MG63 (cell line): Measurements from ENCODE around the gene AP3D1. TPM values are rescaled to one million over a fixed set of nuclear protein-coding genes. Genes with fewer than 3 reads are reported as not detected.

Source experiments
- DNase-seq: peaks from one replicate; pipeline ENCODE4 v3.0.0-alpha.2; 2020
- H3K27me3 ChIP-seq: fragments of 250-450 bp; sonication (Bioruptor Pico); 2 replicates; pipeline ENCODE4 v1.5.1; 2020; ENCODE audit warnings: mild to moderate bottlenecking, moderate library complexity
- H3K36me3 ChIP-seq: fragments of 250-450 bp; sonication (Bioruptor Pico); 2 replicates; pipeline ENCODE4 v1.5.1; 2020; ENCODE audit warnings: mild to moderate bottlenecking, moderate library complexity
- H3K4me3 ChIP-seq: fragments of 250-450 bp; sonication (Bioruptor Pico); 2 replicates; pipeline ENCODE4 v1.5.1; 2020; ENCODE audit warnings: mild to moderate bottlenecking, moderate library complexity
- H3K9me3 ChIP-seq: fragments of 250-450 bp; sonication (Bioruptor Pico); 2 replicates; pipeline ENCODE4 v1.5.1; 2020; ENCODE audit warnings: mild to moderate bottlenecking, moderate library complexity
- total RNA-seq: library from RNA; depleted of rRNA; stranded (reverse); fragments of >200 nt; shearing (Covaris generic); gene quantifications from 2 replicates; pipeline ENCODE4 v1.2.3, GENCODE V29; 2014; ENCODE audit warnings: low replicate concordance

AP3D1 gene
- total RNA-seq, 1 experiment from 2014 or later, result 91.8 TPM

- Histone ChIP-seq H3K9me3 (no peaks in the 10 kb centered on the region), H3K36me3 (peaks cover 2% of the 10 kb centered on the region; the same call in 1 of the 2 replicates), H3K27me3 (no peaks in the 10 kb centered on the region), H3K4me3 (no peak overlapping the region)
- no peak for DNase-seq
These were observed 27.5 kb downstream of the AP3D1 start for GRCh38 chr19:2123682-2124387.

GRCh38 chr19:2122982-2123381, 28.4 kb downstream of the AP3D1 start:
- Histone ChIP-seq H3K27me3 (no peaks in the 10 kb centered on the region), H3K36me3 (peaks cover 2% of the 10 kb centered on the region; the same call in 1 of the 2 replicates), H3K9me3 (no peaks in the 10 kb centered on the region), H3K4me3 (no peak overlapping the region)
- no peak for DNase-seq

- no peak overlapping the region for H3K4me3 ChIP-seq
- H3K27me3 ChIP-seq, result no peaks in the 10 kb centered on the region
- no peaks in the 10 kb centered on the region for H3K9me3 ChIP-seq
- H3K36me3 ChIP-seq, result peaks cover 2% of the 10 kb centered on the region
- no peak for DNase-seq
These were observed 29.1 kb downstream of the AP3D1 start for GRCh38 chr19:2122251-2122650.

- no peak for DNase-seq
- Histone ChIP-seq H3K36me3 (peaks cover 2% of the 10 kb centered on the region), H3K9me3 (no peaks in the 10 kb centered on the region), H3K4me3 (no peak overlapping the region), H3K27me3 (no peaks in the 10 kb centered on the region)
These were observed 29.8 kb downstream of the AP3D1 start for GRCh38 chr19:2121416-2122051.

- Histone ChIP-seq H3K4me3 (no peak overlapping the region), H3K36me3 (peaks cover 2% of the 10 kb centered on the region), H3K9me3 (no peaks in the 10 kb centered on the region), H3K27me3 (no peaks in the 10 kb centered on the region)
- DNase-seq, result no peak
These were observed 30.5 kb downstream of the AP3D1 start for GRCh38 chr19:2120821-2121220.

- H3K36me3 ChIP-seq, result peaks cover 2% of the 10 kb centered on the region
- DNase-seq, result no peak
- H3K27me3 ChIP-seq, result no peaks in the 10 kb centered on the region
- H3K9me3 ChIP-seq, result no peaks in the 10 kb centered on the region
- H3K4me3 ChIP-seq, result no peak overlapping the region
These were observed 31.2 kb downstream of the AP3D1 start for GRCh38 chr19:2119921-2120785.

- Histone ChIP-seq H3K4me3 (no peak overlapping the region), H3K9me3 (no peaks in the 10 kb centered on the region), H3K27me3 (no peaks in the 10 kb centered on the region), H3K36me3 (no peaks in the 10 kb centered on the region; the same call in none of the 2 replicates)
- DNase-seq, result no peak
These were observed 32.9 kb downstream of the AP3D1 start for GRCh38 chr19:2118438-2118837.

- no peak overlapping the region for H3K4me3 ChIP-seq
- H3K36me3 ChIP-seq, result no peaks in the 10 kb centered on the region; the same call in none of the 2 replicates
- H3K9me3 ChIP-seq, result no peaks in the 10 kb centered on the region
- H3K27me3 ChIP-seq, result no peaks in the 10 kb centered on the region
- DNase-seq, result no peak
These were observed 34.0 kb downstream of the AP3D1 start for GRCh38 chr19:2117215-2117960.

- H3K9me3 ChIP-seq, result no peaks in the 10 kb centered on the region
- no peaks in the 10 kb centered on the region; the same call in none of the 2 replicates for H3K36me3 ChIP-seq
- no peak overlapping the region for H3K4me3 ChIP-seq
- DNase-seq, result no peak
- no peaks in the 10 kb centered on the region for H3K27me3 ChIP-seq
These were observed 34.9 kb downstream of the AP3D1 start for GRCh38 chr19:2116507-2116906.

- DNase-seq, result no peak
- H3K4me3 ChIP-seq, result no peak overlapping the region
- H3K36me3 ChIP-seq, result no peaks in the 10 kb centered on the region; the same call in none of the 2 replicates
- no peaks in the 10 kb centered on the region for H3K27me3 ChIP-seq
- H3K9me3 ChIP-seq, result no peaks in the 10 kb centered on the region
These were observed 35.4 kb downstream of the AP3D1 start for GRCh38 chr19:2115911-2116426.

- H3K36me3 ChIP-seq, result no peaks in the 10 kb centered on the region; the same call in none of the 2 replicates
- H3K9me3 ChIP-seq, result no peaks in the 10 kb centered on the region
- no peak for DNase-seq
- H3K27me3 ChIP-seq, result no peaks in the 10 kb centered on the region
- no peak overlapping the region for H3K4me3 ChIP-seq
These were observed 36.0 kb downstream of the AP3D1 start for GRCh38 chr19:2115324-2115723.

GRCh38 chr19:2114821-2115220, 36.5 kb downstream of the AP3D1 start:
- no peaks in the 10 kb centered on the region for H3K27me3 ChIP-seq
- DNase-seq, result no peak
- no peaks in the 10 kb centered on the region; the same call in none of the 2 replicates for H3K36me3 ChIP-seq
- no peak overlapping the region for H3K4me3 ChIP-seq
- no peaks in the 10 kb centered on the region for H3K9me3 ChIP-seq

GRCh38 chr19:2114218-2114617, 37.1 kb downstream of the AP3D1 start:
- Histone ChIP-seq H3K4me3 (no peak overlapping the region), H3K36me3 (peaks cover 2% of the 10 kb centered on the region), H3K27me3 (no peaks in the 10 kb centered on the region), H3K9me3 (no peaks in the 10 kb centered on the region)
- no peak for DNase-seq

- peak; percentile 25 for DNase-seq
- Histone ChIP-seq H3K27me3 (no peaks in the 10 kb centered on the region), H3K36me3 (peaks cover 2% of the 10 kb centered on the region), H3K4me3 (no peak overlapping the region), H3K9me3 (no peaks in the 10 kb centered on the region)
These were observed 37.7 kb downstream of the AP3D1 start for GRCh38 chr19:2113439-2114211.

GRCh38 chr19:2112516-2113320, 38.6 kb downstream of the AP3D1 start:
- DNase-seq, result no peak
- peaks cover 7% of the 10 kb centered on the region for H3K36me3 ChIP-seq
- no peaks in the 10 kb centered on the region for H3K27me3 ChIP-seq
- H3K4me3 ChIP-seq, result no peak overlapping the region
- no peaks in the 10 kb centered on the region for H3K9me3 ChIP-seq
